PC-3 (cell line): ENCODE measurements around the gene MARCHF6. TPM values are rescaled to one million over a fixed set of nuclear protein-coding genes. Genes with fewer than 3 reads are reported as not detected.

Experiments
- ATAC-seq: fragments of 200-7000 bp; cut with Tn5 transposase; 2 replicates; pipeline ENCODE4 v1.9.1; 2020; ENCODE audit warnings: mild to moderate bottlenecking, moderate library complexity
- BruUV-seq: library from RNA; stranded (reverse); fragments of 400-500 nt; replicated peaks from 2 replicates; lab custom pipeline; 2021; lab: Mats Ljungman, UMichigan
- CTCF ChIA-PET: fragments of 300-600 bp; sonication (Branson Sonifier 250); formaldehyde crosslinking; loops from one replicate; lab custom pipeline; 2022; ENCODE audit warnings: antibody characterized with exemption; lab: Charles Lee
- POLR2A ChIA-PET: fragments of 300-600 bp; sonication (Branson Sonifier 250); formaldehyde crosslinking; loops from one replicate; lab custom pipeline; 2022; ENCODE audit warnings: antibody characterized with exemption; ENCODE audit not compliant: unreplicated experiment; lab: Charles Lee
- DNase-seq: peaks from one replicate; pipeline ENCODE4 v3.0.0-alpha.2; 2015
- H2AFZ ChIP-seq: fragments of 300-600 bp; sonication (generic); 2 replicates; pipeline ENCODE4 v1.6.0; 2016; ENCODE audit warnings: antibody characterized with exemption, low read length
- H3F3A ChIP-seq: fragments of 300-600 bp; sonication (generic); one replicate; pipeline ENCODE4 v1.6.0; 2017; ENCODE audit warnings: antibody characterized with exemption, low read length, control low read depth, mild to moderate bottlenecking; ENCODE audit not compliant: unreplicated experiment
- H3K27ac ChIP-seq: fragments of 300-600 bp; sonication (generic); 2 replicates; pipeline ENCODE4 v1.5.1; 2016; ENCODE audit warnings: mild to moderate bottlenecking, low read length
- H3K27me3 ChIP-seq: fragments of 300-600 bp; sonication (generic); 2 replicates; pipeline ENCODE4 v1.6.1; 2016; ENCODE audit warnings: low read length, mixed read lengths
- H3K36me3 ChIP-seq: fragments of 300-600 bp; sonication (generic); 2 replicates; pipeline ENCODE4 v1.6.1; 2016; ENCODE audit warnings: low read depth, mixed run types, low read length, mixed read lengths
- H3K4me1 ChIP-seq: fragments of 300-600 bp; sonication (generic); 2 replicates; pipeline ENCODE4 v1.5.1; 2016; ENCODE audit warnings: low read length; ENCODE audit not compliant: insufficient read depth
- H3K4me2 ChIP-seq: fragments of 300-600 bp; sonication (generic); 2 replicates; pipeline ENCODE4 v1.6.0; 2016; ENCODE audit warnings: low read length
- H3K4me3 ChIP-seq: fragments of 300-600 bp; sonication (generic); 2 replicates; pipeline ENCODE4 v1.5.1; 2016; ENCODE audit warnings: mild to moderate bottlenecking, low read length, mixed read lengths
- H3K79me2 ChIP-seq: fragments of 300-600 bp; sonication (generic); 2 replicates; pipeline ENCODE4 v1.6.1; 2017; ENCODE audit warnings: low read length, mixed read lengths
- H3K9ac ChIP-seq: fragments of 300-600 bp; sonication (generic); 2 replicates; pipeline ENCODE4 v1.6.0; 2016; ENCODE audit warnings: mild to moderate bottlenecking, low read length
- H3K9me2 ChIP-seq: fragments of 300-600 bp; sonication (generic); replicated peaks from 2 replicates; pipeline ENCODE4 v1.6.1; 2016; ENCODE audit warnings: mixed run types, low read length, mixed read lengths
- H3K9me3 ChIP-seq: fragments of 300-600 bp; sonication (generic); 2 replicates; pipeline ENCODE4 v1.6.1; 2016; ENCODE audit warnings: low read length, mixed read lengths
- H4K20me1 ChIP-seq: fragments of 300-600 bp; sonication (generic); 2 replicates; pipeline ENCODE4 v1.6.1; 2016; ENCODE audit warnings: low read length, mixed read lengths
- EZH2 ChIP-seq: fragments of 300-600 bp; sonication (generic); IDR thresholded peaks from one replicate; pipeline ENCODE4 v1.6.1; 2017; ENCODE audit warnings: antibody characterized with exemption, mild to moderate bottlenecking, low read length; ENCODE audit not compliant: unreplicated experiment
- EZH2phosphoT487 ChIP-seq: fragments of 300-600 bp; sonication (generic); IDR thresholded peaks from 2 replicates; pipeline ENCODE4 v1.6.1; 2018; ENCODE audit warnings: mild to moderate bottlenecking, antibody characterized with exemption, low read length, borderline replicate concordance
- intact Hi-C: fragments of 100-400 bp; cut with micrococcal nuclease; formaldehyde crosslinking; loops from 2 replicates; pipeline ENCODE4 v1.9.0; 2023
- total RNA-seq: library from RNA; depleted of rRNA; stranded (reverse); fragments of >200 nt; gene quantifications from 2 replicates; pipeline ENCODE4 v1.2.3, GENCODE V29; 2014
- TF ChIP-seq, protein P1 (sequence below): fragments of 300-600 bp; sonication (generic); conservative IDR thresholded peaks from 2 replicates; pipeline ENCODE4 v1.5.1; 2017; ENCODE audit warnings: antibody characterized with exemption, low read depth, mild to moderate bottlenecking, low read length

The MARCHF6 gene
- total RNA-seq, 1 experiment from 2014 or later: 140 TPM

DNA sequence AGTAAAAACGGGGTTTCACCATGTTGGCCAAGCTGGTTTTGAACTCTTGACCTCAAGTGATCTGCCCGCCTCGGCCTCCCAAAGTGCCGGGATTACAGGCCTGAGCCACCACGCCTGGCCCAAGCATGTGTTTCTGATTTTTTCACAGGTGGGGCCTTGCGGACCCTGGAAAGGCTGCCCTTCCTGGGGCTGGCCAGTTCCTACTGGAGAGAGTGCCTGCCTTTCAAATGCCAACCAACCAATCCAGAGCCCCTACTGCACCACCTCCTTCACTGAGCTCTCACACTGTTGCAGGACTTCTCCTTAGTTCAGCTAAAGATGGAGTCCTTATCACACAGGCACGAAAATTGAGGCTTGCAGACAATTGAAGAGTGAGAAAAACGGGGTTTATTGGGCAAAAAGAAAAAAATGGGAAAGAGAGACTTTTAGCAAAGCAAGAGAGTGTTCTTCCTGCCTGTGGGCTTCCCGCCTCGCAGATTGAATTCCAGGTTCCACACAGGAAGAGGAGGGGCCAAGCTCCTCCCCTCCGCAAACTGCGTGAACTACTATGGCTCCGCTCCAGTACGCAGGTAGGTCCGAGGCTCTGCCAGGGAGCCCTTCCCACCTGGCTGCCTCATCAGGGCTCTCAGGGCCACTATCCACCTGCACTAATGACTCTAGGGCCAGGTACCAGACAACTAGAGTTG is 37.5 kb upstream of the MARCHF6 start:
- no peaks in the 10 kb centered on the region for H3K27me3 ChIP-seq
- no peak for ATAC-seq
- no peak overlapping the region for H3K4me3 ChIP-seq
- CTCF ChIA-PET: no interaction called here
- TF ChIP-seq EZH2 (no peak), EZH2phosphoT487 (no peak)
- TF ChIP-seq, protein P1, sequence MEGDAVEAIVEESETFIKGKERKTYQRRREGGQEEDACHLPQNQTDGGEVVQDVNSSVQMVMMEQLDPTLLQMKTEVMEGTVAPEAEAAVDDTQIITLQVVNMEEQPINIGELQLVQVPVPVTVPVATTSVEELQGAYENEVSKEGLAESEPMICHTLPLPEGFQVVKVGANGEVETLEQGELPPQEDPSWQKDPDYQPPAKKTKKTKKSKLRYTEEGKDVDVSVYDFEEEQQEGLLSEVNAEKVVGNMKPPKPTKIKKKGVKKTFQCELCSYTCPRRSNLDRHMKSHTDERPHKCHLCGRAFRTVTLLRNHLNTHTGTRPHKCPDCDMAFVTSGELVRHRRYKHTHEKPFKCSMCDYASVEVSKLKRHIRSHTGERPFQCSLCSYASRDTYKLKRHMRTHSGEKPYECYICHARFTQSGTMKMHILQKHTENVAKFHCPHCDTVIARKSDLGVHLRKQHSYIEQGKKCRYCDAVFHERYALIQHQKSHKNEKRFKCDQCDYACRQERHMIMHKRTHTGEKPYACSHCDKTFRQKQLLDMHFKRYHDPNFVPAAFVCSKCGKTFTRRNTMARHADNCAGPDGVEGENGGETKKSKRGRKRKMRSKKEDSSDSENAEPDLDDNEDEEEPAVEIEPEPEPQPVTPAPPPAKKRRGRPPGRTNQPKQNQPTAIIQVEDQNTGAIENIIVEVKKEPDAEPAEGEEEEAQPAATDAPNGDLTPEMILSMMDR: no peak
- no peaks in the 10 kb centered on the region for H3K36me3 ChIP-seq
- peaks cover 14% of the 10 kb centered on the region for H3K4me1 ChIP-seq
- POLR2A ChIA-PET: no interaction called here
- H3K79me2 ChIP-seq: no peaks in the 10 kb centered on the region
- H2AFZ ChIP-seq: no peak overlapping the region
- H3F3A ChIP-seq: peaks cover 10% of the 10 kb centered on the region
- H3K9me3 ChIP-seq: peaks cover 6% of the 10 kb centered on the region; the same call in 1 of the 2 replicates
- no peak for DNase-seq
- intact Hi-C loops: no loop called here
- no peak overlapping the region for H3K4me2 ChIP-seq
- H4K20me1 ChIP-seq: no peaks in the 10 kb centered on the region
- H3K27ac ChIP-seq: no peak overlapping the region
- no peak overlapping the region for H3K9ac ChIP-seq
- H3K9me2 ChIP-seq: no peaks in the 10 kb centered on the region
- BruUV-seq: no TSS peak

DNA sequence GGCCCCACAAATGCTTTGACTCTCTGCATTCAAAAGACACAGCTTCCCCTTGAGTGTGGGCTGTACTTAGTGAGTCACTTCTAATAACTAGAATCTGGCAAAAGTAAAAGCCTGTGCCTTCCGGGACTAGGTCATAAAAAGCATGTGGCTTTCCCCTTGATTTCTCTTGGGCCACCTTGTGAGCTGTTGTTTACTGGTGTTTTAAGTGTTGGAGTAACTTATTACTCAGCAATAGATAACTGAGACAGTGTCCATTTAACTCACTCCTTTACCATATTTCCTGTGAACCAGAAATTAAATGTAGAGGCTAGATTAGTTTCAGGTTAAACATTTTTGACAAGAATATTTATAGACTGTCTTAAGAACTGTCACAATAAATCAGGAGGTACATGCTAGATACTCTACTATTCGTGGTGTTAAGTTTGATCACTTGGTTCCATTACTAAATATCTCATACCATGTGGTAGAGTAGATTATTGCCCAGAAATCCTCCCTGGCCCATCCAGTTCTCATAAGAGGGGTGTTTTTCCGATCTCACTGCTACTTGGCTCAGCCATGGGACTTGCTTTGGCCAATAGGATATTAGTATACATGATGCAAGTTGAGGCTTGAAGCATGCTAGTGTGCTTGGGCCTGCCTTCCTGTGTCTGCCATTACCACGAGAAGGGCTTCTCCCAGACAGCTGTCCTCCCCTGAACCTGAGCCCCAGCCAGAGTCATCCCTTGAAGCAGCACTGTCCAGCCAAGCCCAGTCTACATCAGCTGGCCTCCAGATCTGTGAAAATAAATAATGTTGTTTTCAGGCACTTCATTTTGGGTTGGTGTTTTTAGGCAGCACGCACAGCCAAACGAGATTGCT is 35.4 kb upstream of the MARCHF6 start:
- TF ChIP-seq, protein P1: no peak
- no peak for TF ChIP-seq EZH2phosphoT487
- no peak for TF ChIP-seq EZH2
- ATAC-seq: peak; percentile 95
- Histone ChIP-seq H3K27ac (peak overlapping the region; percentile 52), H3F3A (peaks cover 9% of the 10 kb centered on the region), H2AFZ (no peak overlapping the region), H3K9me2 (no peaks in the 10 kb centered on the region), H3K79me2 (no peaks in the 10 kb centered on the region), H3K9ac (no peak overlapping the region), H3K27me3 (no peaks in the 10 kb centered on the region), H4K20me1 (no peaks in the 10 kb centered on the region), H3K36me3 (no peaks in the 10 kb centered on the region), H3K9me3 (peaks cover 6% of the 10 kb centered on the region; the same call in 1 of the 2 replicates), H3K4me1 (peaks cover 11% of the 10 kb centered on the region), H3K4me3 (no peak overlapping the region), H3K4me2 (no peak overlapping the region)
- peak; percentile 93 for DNase-seq
- no TSS peak for BruUV-seq
- intact Hi-C loops: no loop called here
- ChIA-PET POLR2A (no interaction called here), CTCF (no interaction called here)
